ENCODE measurements around the gene TPM1.

Gene TPM1

DNA sequence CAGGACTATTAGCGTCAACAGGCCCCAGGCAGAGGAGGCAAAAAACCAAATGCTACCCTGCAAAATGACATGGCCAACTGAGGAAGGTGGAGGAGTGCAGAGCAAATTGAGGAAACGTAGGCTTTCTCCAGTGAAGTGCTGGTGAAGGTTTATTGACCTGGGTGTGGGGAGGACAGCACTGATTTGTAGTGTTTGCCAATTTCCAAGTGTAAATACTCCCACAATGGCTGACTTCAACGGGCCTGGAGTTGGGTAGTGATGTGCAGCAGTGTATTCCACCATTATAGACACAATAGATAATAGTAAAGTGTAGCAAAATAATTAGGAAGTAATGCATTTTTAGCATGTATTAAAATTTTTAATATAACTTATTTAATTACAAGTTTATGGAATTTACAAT lies 32.2 kb upstream of the TPM1 start:
- H3K79me2 ChIP-seq (ENCODE audit: insufficient read depth, low read length), result no peaks in the 10 kb centered on the region
- H3K9me3 ChIP-seq (ENCODE audit: insufficient read depth, low read length), result no peaks in the 10 kb centered on the region
- H3F3A ChIP-seq (ENCODE audit: insufficient read depth), result no peaks in the 10 kb centered on the region
- no peak overlapping the region for H3K27ac ChIP-seq (ENCODE audit: low read depth, low read length)
- no peak overlapping the region for H3K4me2 ChIP-seq (ENCODE audit: low read depth, low read length, poor library complexity, severe bottlenecking)
- H3K36me3 ChIP-seq (ENCODE audit: low read length), result no peaks in the 10 kb centered on the region
- H3K9me2 ChIP-seq (replicated peaks; ENCODE audit: insufficient read depth, low read length), result no peaks in the 10 kb centered on the region
- H3K4me3 ChIP-seq (ENCODE audit: insufficient read depth, low read length, poor library complexity, severe bottlenecking), result no peak overlapping the region
- TF ChIP-seq EZH2phosphoT487 (conservative IDR thresholded peaks at IDR 0.05; ENCODE audit: low read length), result no peak
- TF ChIP-seq, protein P1, sequence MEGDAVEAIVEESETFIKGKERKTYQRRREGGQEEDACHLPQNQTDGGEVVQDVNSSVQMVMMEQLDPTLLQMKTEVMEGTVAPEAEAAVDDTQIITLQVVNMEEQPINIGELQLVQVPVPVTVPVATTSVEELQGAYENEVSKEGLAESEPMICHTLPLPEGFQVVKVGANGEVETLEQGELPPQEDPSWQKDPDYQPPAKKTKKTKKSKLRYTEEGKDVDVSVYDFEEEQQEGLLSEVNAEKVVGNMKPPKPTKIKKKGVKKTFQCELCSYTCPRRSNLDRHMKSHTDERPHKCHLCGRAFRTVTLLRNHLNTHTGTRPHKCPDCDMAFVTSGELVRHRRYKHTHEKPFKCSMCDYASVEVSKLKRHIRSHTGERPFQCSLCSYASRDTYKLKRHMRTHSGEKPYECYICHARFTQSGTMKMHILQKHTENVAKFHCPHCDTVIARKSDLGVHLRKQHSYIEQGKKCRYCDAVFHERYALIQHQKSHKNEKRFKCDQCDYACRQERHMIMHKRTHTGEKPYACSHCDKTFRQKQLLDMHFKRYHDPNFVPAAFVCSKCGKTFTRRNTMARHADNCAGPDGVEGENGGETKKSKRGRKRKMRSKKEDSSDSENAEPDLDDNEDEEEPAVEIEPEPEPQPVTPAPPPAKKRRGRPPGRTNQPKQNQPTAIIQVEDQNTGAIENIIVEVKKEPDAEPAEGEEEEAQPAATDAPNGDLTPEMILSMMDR (IDR thresholded peaks at IDR 0.05; ENCODE audit: insufficient read depth, low read length, poor library complexity, severe bottlenecking), result no peak
- no peak overlapping the region for H2AFZ ChIP-seq (ENCODE audit: low read depth, low read length, severe bottlenecking)
- 0 out of 2 replicates have a peak, but pooled peaks cover 3% of the 10 kb centered on the region for H3K27me3 ChIP-seq (ENCODE audit: low read length)
- no peaks in the 10 kb centered on the region for H4K20me1 ChIP-seq (ENCODE audit: low read depth, low read length)
- no peak overlapping the region for H3K9ac ChIP-seq (ENCODE audit: low read length)

DNA sequence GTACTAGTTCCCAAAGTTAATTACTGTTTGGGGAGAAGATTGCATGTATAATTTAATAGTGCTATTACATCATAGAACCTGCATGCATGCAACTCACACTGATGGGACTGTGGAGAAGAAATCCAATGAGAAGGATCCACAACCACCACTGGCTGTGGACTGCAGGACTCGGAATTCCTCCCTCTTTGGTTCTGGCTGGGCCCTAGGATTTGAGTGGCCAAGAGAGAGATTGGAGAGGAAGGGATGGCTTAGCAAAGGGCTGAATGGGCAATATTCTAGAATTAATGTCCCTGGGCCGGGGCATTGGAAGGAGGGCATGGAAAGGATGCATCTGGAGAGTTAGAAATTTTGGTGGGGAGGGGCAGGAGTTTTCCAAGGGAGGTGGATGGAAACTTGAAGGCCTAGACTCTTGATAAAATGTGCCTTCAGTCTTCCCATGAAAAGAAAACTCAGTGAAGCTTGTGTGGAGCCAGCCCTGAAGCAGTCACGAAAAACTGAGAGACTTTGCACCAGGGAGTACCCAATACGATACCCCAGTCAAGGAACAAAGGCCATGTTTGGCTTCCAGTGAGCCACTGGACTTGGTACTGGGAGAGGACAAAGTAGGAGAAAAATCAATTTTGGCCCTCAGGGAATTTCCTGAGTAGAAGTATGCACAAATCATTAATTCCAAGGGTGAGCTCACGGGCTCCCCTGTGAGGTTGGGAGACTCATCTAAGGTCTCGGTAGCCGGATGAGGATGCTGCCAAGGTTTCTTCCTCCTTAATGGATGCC lies 31.4 kb upstream of the TPM1 start:
- H3K79me2 ChIP-seq (ENCODE audit: insufficient read depth, low read length), result no peaks in the 10 kb centered on the region
- H3K36me3 ChIP-seq (ENCODE audit: low read length), result no peaks in the 10 kb centered on the region
- H3K9me3 ChIP-seq (ENCODE audit: insufficient read depth, low read length), result no peaks in the 10 kb centered on the region
- H3K27me3 ChIP-seq (ENCODE audit: low read length), result 0 out of 2 replicates have a peak, but pooled peaks cover 3% of the 10 kb centered on the region
- no peaks in the 10 kb centered on the region for H3F3A ChIP-seq (ENCODE audit: insufficient read depth)
- no peak overlapping the region for H3K4me2 ChIP-seq (ENCODE audit: low read depth, low read length, poor library complexity, severe bottlenecking)
- H3K27ac ChIP-seq (ENCODE audit: low read depth, low read length), result no peak overlapping the region
- H3K9me2 ChIP-seq (replicated peaks; ENCODE audit: insufficient read depth, low read length), result no peaks in the 10 kb centered on the region
- TF ChIP-seq, protein P1 (IDR thresholded peaks at IDR 0.05; ENCODE audit: insufficient read depth, low read length, poor library complexity, severe bottlenecking), result no peak
- no peak for TF ChIP-seq EZH2phosphoT487 (conservative IDR thresholded peaks at IDR 0.05; ENCODE audit: low read length)
- H4K20me1 ChIP-seq (ENCODE audit: low read depth, low read length), result no peaks in the 10 kb centered on the region
- no peak overlapping the region for H2AFZ ChIP-seq (ENCODE audit: low read depth, low read length, severe bottlenecking)
- H3K9ac ChIP-seq (ENCODE audit: low read length), result no peak overlapping the region
- H3K4me3 ChIP-seq (ENCODE audit: insufficient read depth, low read length, poor library complexity, severe bottlenecking), result no peak overlapping the region

DNA sequence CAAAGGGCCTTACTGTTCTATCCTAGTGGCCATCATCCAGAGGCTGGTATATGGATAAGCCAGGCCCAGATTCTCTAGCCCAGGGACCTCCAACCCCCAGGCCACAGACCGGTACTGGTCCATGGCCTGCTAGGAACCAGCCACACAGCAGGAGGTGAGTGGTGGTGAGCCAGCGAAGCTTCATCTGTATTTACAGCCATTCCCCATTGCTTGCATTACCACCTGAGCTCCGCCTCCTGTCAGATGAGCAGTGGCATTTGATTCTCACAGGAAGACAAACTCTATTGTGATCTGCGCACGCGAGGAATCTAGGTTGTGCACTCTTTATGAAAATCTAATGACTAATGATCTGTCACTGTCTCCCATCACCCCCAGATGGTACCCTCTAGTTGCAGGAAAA lies 30.1 kb upstream of the TPM1 start:
- Histone ChIP-seq H3K9ac (ENCODE audit: low read length) (no peak overlapping the region), H3K79me2 (ENCODE audit: insufficient read depth, low read length) (no peaks in the 10 kb centered on the region), H3K9me2 (replicated peaks; ENCODE audit: insufficient read depth, low read length) (no peaks in the 10 kb centered on the region), H2AFZ (ENCODE audit: low read depth, low read length, severe bottlenecking) (no peak overlapping the region), H3K4me2 (ENCODE audit: low read depth, low read length, poor library complexity, severe bottlenecking) (no peak overlapping the region), H3K9me3 (ENCODE audit: insufficient read depth, low read length) (no peaks in the 10 kb centered on the region), H3K4me3 (ENCODE audit: insufficient read depth, low read length, poor library complexity, severe bottlenecking) (no peak overlapping the region), H3K27me3 (ENCODE audit: low read length) (0 out of 2 replicates have a peak, but pooled peaks cover 3% of the 10 kb centered on the region), H3F3A (ENCODE audit: insufficient read depth) (no peaks in the 10 kb centered on the region), H3K27ac (ENCODE audit: low read depth, low read length) (no peak overlapping the region), H3K36me3 (ENCODE audit: low read length) (no peaks in the 10 kb centered on the region), H4K20me1 (ENCODE audit: low read depth, low read length) (no peaks in the 10 kb centered on the region)
- TF ChIP-seq, protein P1 (IDR thresholded peaks at IDR 0.05; ENCODE audit: insufficient read depth, low read length, poor library complexity, severe bottlenecking), result no peak
- no peak for TF ChIP-seq EZH2phosphoT487 (conservative IDR thresholded peaks at IDR 0.05; ENCODE audit: low read length)

All from SU-DHL-6 (cell line).